ENCODE data around the gene GIT2.

Gene GIT2

GRCh38 chr12:110037315-110037714 is 41.1 kb upstream of the GIT2 start:
- H3K9ac ChIP-seq, result no peak overlapping the region
- no peak overlapping the region for H3K4me2 ChIP-seq
- H3K27me3 ChIP-seq (ENCODE audit: insufficient read depth, low read depth), result no peaks in the 10 kb centered on the region
- H3K27ac ChIP-seq, result no peak overlapping the region
- no peaks in the 10 kb centered on the region for H3K4me1 ChIP-seq (ENCODE audit: low read depth, poor library complexity, severe bottlenecking)
- no peak for TF ChIP-seq CTCF (conservative IDR thresholded peaks at IDR 0.05; ENCODE audit: low read depth, low read length)
- no peaks in the 10 kb centered on the region for H4K20me1 ChIP-seq (ENCODE audit: insufficient read depth)
- H3K4me3 ChIP-seq (IDR thresholded peaks at IDR 0.05; ENCODE audit: insufficient read depth, low read depth, low read length), result no peak overlapping the region
- no peak overlapping the region for H2AFZ ChIP-seq (ENCODE audit: low read depth)
- no peaks in the 10 kb centered on the region for H3K79me2 ChIP-seq (ENCODE audit: insufficient read depth, low read depth)
- no peaks in the 10 kb centered on the region for H3K36me3 ChIP-seq (ENCODE audit: insufficient read depth)

DNA sequence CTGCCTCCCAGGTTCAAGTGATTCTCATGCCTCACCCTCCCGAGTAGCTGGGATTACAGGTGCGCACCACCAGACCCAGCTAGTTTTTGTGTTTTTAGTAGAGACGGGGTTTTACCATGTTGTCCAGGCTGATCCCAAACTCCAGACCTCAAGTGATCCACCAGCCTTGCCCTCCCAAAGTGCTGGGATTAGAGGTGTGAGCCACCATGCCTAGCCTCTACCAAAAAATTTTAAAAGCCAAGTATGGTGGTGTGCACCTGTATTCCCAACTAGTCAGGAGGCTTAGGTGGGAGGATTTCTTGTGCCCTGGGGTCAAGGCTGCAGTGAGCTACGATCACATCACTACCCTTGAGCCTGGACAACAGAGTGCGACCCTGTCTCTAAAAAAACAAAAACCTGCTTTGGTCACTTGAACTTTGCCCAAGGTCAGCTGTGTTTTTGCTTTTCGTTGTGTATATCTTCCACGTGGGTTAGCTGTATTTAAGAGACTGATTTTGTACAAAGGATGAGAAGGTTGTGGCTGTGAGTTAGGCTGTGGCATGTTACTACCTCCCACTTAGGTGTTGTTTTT is 39.5 kb upstream of the GIT2 start:
- Histone ChIP-seq H3K4me1 (ENCODE audit: low read depth, poor library complexity, severe bottlenecking) (no peaks in the 10 kb centered on the region), H3K4me2 (no peak overlapping the region), H3K27me3 (ENCODE audit: insufficient read depth, low read depth) (no peaks in the 10 kb centered on the region), H3K4me3 (IDR thresholded peaks at IDR 0.05; ENCODE audit: insufficient read depth, low read depth, low read length) (no peak overlapping the region), H4K20me1 (ENCODE audit: insufficient read depth) (no peaks in the 10 kb centered on the region), H2AFZ (ENCODE audit: low read depth) (no peak overlapping the region), H3K79me2 (ENCODE audit: insufficient read depth, low read depth) (no peaks in the 10 kb centered on the region), H3K9ac (no peak overlapping the region), H3K27ac (no peak overlapping the region), H3K36me3 (ENCODE audit: insufficient read depth) (no peaks in the 10 kb centered on the region)
- no peak for TF ChIP-seq CTCF (conservative IDR thresholded peaks at IDR 0.05; ENCODE audit: low read depth, low read length)

GRCh38 chr12:110033888-110034287 is 37.7 kb upstream of the GIT2 start:
- no peaks in the 10 kb centered on the region for H4K20me1 ChIP-seq (ENCODE audit: insufficient read depth)
- H3K4me2 ChIP-seq, result no peak overlapping the region
- no peak overlapping the region for H2AFZ ChIP-seq (ENCODE audit: low read depth)
- H3K9ac ChIP-seq, result no peak overlapping the region
- no peaks in the 10 kb centered on the region for H3K27me3 ChIP-seq (ENCODE audit: insufficient read depth, low read depth)
- no peaks in the 10 kb centered on the region for H3K79me2 ChIP-seq (ENCODE audit: insufficient read depth, low read depth)
- H3K4me1 ChIP-seq (ENCODE audit: low read depth, poor library complexity, severe bottlenecking), result no peaks in the 10 kb centered on the region
- H3K27ac ChIP-seq, result no peak overlapping the region
- H3K4me3 ChIP-seq (IDR thresholded peaks at IDR 0.05; ENCODE audit: insufficient read depth, low read depth, low read length), result no peak overlapping the region
- no peak for TF ChIP-seq CTCF (conservative IDR thresholded peaks at IDR 0.05; ENCODE audit: low read depth, low read length)
- H3K36me3 ChIP-seq (ENCODE audit: insufficient read depth), result no peaks in the 10 kb centered on the region

GRCh38 chr12:110029290-110029815 is 33.2 kb upstream of the GIT2 start:
- no peaks in the 10 kb centered on the region for H3K36me3 ChIP-seq (ENCODE audit: insufficient read depth)
- no peak overlapping the region for H3K4me3 ChIP-seq (IDR thresholded peaks at IDR 0.05; ENCODE audit: insufficient read depth, low read depth, low read length)
- H3K4me1 ChIP-seq (ENCODE audit: low read depth, poor library complexity, severe bottlenecking), result no peaks in the 10 kb centered on the region
- no peak overlapping the region for H3K9ac ChIP-seq
- H2AFZ ChIP-seq (ENCODE audit: low read depth), result no peak overlapping the region
- H4K20me1 ChIP-seq (ENCODE audit: insufficient read depth), result no peaks in the 10 kb centered on the region
- no peaks in the 10 kb centered on the region for H3K79me2 ChIP-seq (ENCODE audit: insufficient read depth, low read depth)
- no peak for TF ChIP-seq CTCF (conservative IDR thresholded peaks at IDR 0.05; ENCODE audit: low read depth, low read length)
- no peaks in the 10 kb centered on the region for H3K27me3 ChIP-seq (ENCODE audit: insufficient read depth, low read depth)
- no peak overlapping the region for H3K27ac ChIP-seq
- H3K4me2 ChIP-seq, result no peak overlapping the region
